Prostate gland (tissue), 2 donors: Measurements from ENCODE around the gene TSPAN14.

Source experiments
- CTCF ChIP-seq, 4 experiments: fragments of 200-600 bp in 2 of 4; fragments of 450-650 bp in 2 of 4; sonication (generic) in 2 of 4; IDR thresholded peaks; 1 replicate in 3 of 4; 2 replicates in 1 of 4; pipeline ENCODE4 v1.5.1; 2016 to 2019; ENCODE audit warnings: antibody characterized with exemption in 4 of 4, mild to moderate bottlenecking in 2 of 4, moderate library complexity in 2 of 4
- POLR2A ChIP-seq: fragments of 450-650 bp; IDR thresholded peaks from one replicate; pipeline ENCODE4 v1.6.1; 2016; ENCODE audit warnings: antibody characterized with exemption, mild to moderate bottlenecking

DNA sequence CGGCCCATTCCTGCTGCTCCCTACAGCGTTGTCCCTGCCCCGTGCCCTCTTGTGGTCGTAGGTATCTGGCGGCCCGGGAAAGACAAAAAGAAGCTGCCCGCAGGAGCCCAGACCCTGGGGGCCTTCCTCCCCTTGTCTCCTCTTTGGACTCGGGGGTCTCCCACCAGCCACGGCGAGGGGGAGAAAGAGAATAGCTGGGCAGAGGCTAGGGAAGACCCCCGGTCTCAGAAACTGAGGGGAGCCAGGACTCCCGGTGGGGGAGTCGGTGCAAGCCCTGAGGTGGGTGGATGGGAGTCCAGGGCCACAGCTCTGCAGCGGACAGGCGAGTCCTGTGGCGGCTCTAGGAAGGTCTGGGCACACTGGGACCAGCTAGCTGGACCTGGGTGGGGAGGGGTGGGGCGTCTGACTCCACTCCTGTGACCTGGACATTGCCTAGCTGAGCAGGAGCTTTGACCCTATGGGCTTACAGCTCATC, 82.3 kb downstream of the TSPAN14 start:
- TF ChIP-seq CTCF (IDR thresholded peaks at IDR 0.05) (no peak), POLR2A (no peak)
